ENCODE measurements around the gene DAZAP1.

The DAZAP1 gene

DNA sequence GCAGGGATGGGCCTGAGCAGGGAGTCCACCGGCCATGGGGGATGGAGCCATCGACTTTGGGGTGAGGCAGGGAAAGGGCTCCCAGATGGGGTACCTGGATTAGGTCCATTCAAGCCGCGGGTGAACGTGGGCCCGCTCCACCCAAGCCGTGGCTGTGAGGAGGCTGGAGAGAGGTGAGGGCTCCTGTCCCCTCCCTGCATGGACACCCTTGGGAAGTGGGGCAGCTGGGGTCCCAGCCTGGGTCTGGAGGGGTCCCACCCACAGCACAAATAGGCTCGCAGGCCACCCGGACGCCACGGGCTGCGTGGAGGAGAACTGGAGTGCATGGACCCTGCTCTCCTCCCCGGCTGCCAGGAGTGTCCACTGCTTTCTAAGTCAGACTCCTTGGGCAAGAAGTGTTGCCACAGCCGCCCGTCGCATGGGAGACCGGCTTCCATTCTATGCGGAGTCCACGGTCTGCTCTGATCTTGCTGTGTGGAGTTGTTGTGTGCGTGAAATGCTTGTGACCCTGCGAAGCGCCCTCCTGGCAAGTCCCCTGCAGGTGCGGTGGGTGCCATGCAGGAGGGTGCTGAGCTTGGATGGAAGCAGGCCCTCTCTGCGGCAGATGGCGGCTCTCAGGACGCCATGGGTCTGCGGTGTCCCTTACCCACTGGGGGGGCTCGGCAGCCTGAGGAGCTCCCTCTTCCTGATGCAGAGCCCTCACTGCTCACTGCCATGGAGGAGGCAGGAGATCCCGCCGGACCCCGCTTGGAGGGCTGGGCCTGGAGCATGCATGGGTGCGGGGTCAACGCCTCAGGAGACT lies 2.0 kb downstream of the DAZAP1 start:
- CTCF ChIA-PET, result no interaction called here
- H3K27ac ChIP-seq, result peak overlapping the region; percentile 96
- TF ChIP-seq, protein P1, sequence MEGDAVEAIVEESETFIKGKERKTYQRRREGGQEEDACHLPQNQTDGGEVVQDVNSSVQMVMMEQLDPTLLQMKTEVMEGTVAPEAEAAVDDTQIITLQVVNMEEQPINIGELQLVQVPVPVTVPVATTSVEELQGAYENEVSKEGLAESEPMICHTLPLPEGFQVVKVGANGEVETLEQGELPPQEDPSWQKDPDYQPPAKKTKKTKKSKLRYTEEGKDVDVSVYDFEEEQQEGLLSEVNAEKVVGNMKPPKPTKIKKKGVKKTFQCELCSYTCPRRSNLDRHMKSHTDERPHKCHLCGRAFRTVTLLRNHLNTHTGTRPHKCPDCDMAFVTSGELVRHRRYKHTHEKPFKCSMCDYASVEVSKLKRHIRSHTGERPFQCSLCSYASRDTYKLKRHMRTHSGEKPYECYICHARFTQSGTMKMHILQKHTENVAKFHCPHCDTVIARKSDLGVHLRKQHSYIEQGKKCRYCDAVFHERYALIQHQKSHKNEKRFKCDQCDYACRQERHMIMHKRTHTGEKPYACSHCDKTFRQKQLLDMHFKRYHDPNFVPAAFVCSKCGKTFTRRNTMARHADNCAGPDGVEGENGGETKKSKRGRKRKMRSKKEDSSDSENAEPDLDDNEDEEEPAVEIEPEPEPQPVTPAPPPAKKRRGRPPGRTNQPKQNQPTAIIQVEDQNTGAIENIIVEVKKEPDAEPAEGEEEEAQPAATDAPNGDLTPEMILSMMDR (conservative IDR thresholded peaks at IDR 0.05; ENCODE audit: low read depth), result no peak
- POLR2A ChIA-PET (ENCODE audit: low non-redundant PET), result no interaction called here
- no peak for DNase-seq (ENCODE audit: low spot score)

DNA sequence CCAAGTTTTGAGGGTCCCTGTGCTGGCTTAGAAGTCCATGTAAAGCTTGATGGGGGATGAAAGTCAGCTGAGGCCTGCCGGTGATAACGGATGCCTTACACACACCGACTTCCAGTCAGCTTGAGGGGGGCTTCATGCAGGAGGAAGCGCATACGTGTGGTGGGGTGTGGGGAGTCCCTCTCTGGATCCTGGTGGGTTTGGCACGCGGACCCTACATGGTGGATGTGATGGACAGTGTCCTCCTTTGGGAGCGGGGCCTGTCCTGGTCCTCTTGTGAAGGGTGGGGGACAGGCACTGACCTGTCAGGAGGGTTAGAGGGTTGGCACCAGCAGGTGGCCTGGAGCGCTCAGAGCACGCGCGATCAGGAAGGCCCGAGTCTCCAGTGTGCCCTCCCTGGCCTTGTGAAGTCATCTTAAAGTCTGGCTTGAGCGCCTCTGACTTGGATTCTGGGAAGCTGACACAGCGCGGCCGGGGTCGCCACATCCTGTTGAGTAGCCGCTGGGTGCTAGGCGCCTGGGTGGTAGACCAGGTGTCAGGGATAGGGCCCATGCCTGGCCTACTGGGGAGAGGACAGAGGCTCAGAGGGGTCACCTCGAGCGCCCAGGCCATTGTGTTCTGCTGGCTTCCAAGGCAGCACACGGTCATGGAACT lies 2.9 kb downstream of the DAZAP1 start:
- ChIA-PET POLR2A (ENCODE audit: low non-redundant PET) (no interaction called here), CTCF (no interaction called here)
- no peak for DNase-seq (ENCODE audit: low spot score)
- TF ChIP-seq, protein P1 (conservative IDR thresholded peaks at IDR 0.05; ENCODE audit: low read depth), result no peak
- H3K27ac ChIP-seq, result peak overlapping the region; percentile 96

DNA sequence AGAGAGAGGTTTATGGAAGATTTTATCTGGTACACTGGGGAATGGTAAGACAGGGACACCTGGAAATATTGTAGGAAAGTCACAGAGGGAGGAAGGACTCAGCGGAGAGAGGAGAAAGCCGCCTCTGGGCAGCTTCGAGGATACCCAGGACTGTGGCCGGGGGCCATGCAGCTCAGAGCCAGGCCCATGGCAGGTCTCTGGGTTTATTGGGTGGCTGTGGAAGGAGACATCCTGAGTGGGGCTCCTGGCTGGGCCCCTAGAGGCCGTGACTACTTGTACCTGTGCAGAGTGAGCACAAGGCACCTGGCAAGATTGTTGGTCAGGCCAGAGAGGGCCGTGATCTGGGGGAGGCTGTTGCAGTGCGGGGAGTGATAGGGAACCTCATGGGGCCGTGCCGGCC lies 3.4 kb downstream of the DAZAP1 start:
- DNase-seq (ENCODE audit: low spot score), result no peak
- peak overlapping the region; percentile 96 for H3K27ac ChIP-seq
- ChIA-PET POLR2A (ENCODE audit: low non-redundant PET) (interaction anchor here (0.6 kb wide), 1 partner anchor 46 kb away, joined by 3 read pairs; no protein-coding TSS in a partner anchor), CTCF (no interaction called here)
- TF ChIP-seq, protein P1 (conservative IDR thresholded peaks at IDR 0.05; ENCODE audit: low read depth), result no peak

DNA sequence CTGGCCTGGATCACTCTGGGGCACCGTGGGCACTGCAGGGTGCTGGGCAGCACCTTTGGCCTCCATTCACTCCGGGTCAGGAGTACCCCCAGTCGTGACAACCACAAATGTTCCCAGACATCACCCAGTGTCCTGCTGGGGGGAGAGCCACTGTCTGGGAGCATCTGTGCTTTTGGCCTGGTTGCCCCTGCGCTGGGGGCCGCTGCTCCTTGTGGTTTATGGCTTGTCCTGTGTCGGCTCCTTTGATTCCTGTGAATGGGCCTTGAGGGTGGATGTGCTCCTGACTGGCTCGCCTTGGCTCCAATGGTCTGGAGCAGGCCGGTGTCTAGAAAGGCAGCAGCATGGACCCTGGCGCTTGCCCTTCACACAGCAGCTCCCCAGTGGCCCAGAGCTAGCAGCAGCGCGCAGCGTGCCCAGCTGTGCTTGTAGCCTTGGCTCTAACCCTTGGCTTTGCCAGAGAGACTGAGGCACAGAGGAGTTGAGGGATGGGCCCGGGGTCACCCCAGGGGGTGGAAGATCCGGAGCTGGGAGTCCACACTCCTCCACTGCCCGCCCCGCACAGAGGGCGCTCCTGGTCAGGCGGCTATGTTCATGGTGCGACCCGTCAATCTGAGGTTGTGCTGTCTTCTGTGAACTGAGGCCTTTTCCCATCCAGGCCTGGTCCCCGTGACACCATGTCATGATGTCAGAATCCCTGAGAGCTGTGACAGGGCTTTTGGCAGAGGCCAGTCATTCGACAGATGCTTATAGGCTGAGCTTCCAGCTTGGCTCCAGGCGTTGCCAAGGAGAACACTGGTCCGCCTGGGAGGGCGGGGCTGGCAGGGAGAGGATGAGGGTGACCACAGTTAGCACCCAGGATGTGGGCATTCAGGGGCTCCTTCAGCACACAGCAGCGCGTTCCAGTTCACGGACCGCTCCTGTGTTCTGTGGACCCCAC lies 4.1 kb downstream of the DAZAP1 start:
- TF ChIP-seq, protein P1 (conservative IDR thresholded peaks at IDR 0.05; ENCODE audit: low read depth), result no peak
- POLR2A ChIA-PET (ENCODE audit: low non-redundant PET), result interaction anchor here (0.6 kb wide), 1 partner anchor 45 kb away, joined by 3 read pairs; no protein-coding TSS in a partner anchor
- peak overlapping the region; percentile 96 for H3K27ac ChIP-seq
- DNase-seq (ENCODE audit: low spot score), result no peak
- CTCF ChIA-PET, result interaction anchor here (0.6 kb wide), 2 partner anchors 13 to 33 kb away, joined by 3 read pairs; no protein-coding TSS in a partner anchor

DNA sequence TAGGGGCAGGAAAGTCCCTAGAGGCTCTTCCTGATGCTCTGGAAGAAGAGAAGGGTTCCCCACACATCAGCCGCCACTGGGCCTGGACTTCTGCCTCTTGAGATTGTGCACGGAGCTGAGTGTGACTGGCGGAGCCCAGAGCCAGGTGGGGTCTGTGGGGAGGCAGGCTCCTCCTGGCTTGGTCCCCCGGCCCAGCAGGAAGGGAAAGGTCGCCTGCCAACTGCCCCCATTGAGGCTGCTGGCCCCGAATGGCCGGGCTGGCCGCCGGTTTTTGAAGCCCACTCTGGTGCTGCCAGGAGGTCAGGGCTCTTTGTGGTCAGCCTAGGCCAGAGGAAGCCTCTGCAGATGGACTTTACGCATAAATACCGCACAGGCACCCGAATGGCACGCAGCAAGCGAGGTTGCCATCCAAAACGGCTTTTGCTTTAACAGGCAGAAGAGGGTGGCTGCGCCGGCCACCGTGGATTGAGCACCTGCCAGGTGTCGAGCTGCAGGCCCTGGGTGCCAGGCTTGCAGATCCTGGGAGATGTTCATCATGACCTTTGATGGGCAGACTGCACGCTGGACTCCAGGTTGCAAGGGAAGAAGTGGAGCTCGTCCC lies 5.0 kb downstream of the DAZAP1 start:
- peak overlapping the region; percentile 96 for H3K27ac ChIP-seq
- TF ChIP-seq, protein P1 (conservative IDR thresholded peaks at IDR 0.05; ENCODE audit: low read depth), result no peak
- CTCF ChIA-PET, result interaction anchor here (0.6 to 0.8 kb wide), 3 partner anchors 14 to 168 kb away, joined by 3 to 5 read pairs (median 3); no protein-coding TSS in a partner anchor
- DNase-seq (ENCODE audit: low spot score), result no peak
- POLR2A ChIA-PET (ENCODE audit: low non-redundant PET), result no interaction called here

Data from RWPE1 (cell line).